ENCODE results near the gene MAD1L1. TPM values are rescaled to one million over a fixed set of nuclear protein-coding genes. Genes with fewer than 3 reads are reported as not detected.

The MAD1L1 gene
- polyA plus RNA-seq, 4 donors, result 23.4 to 29.0 (median 25.7) TPM

GRCh38 chr7:2202901-2203765 lies 29.6 kb downstream of the MAD1L1 start:
- DNase-seq (ENCODE audit: low read depth in 4 of 4, low spot score in 2 of 4), result peak in 2 of 4 donors; percentile 30 to 46

DNA sequence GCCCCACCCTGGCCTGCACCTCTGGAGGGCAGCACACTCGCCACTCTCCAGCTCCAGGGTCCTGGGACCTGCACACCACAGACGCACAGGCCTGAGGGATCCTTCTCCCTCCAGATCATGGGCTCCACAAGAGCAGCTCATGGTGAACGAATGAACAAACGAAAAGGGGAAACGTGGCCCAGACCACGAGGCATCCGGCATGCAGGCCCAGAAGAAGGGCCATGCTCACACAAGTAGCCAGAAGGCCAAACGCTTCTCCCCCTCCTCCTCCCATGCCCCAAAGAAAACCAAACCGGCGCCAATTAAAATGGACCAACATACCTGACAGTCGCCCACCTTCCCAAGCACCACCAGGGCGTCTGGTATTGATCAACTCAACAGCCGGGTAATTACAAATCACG lies 30.4 kb downstream of the MAD1L1 start:
- DNase-seq (ENCODE audit: low read depth in 4 of 4, low spot score in 2 of 4), result no peak

GRCh38 chr7:2201686-2202360 lies 30.9 kb downstream of the MAD1L1 start:
- DNase-seq (ENCODE audit: low read depth in 4 of 4, low spot score in 2 of 4), result no peak

- DNase-seq (ENCODE audit: low read depth in 4 of 4, low spot score in 2 of 4), result no peak
Observed at GRCh38 chr7:2201128-2201527, 31.6 kb downstream of the MAD1L1 start.

DNA sequence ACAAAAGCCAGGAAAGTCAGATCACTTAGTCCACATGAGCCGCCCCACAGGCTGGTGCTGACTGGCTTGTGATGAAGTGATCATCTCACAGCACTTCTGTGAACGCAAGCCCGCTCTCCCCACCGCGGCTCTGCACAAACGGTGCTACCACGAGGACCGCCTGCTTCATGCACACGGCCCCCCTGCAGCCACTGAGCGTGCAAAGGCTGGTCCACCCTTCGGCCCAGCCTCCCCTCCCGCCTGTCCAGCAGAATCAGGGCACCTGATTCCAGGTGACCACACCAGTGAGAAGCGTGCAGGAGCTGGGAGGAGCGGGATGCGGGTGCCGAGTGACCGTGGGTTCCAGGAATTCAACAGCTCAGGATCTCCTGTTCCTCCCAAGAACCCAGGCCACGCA lies 32.2 kb downstream of the MAD1L1 start:
- no peak for DNase-seq (ENCODE audit: low read depth in 4 of 4, low spot score in 2 of 4)

- DNase-seq (ENCODE audit: low read depth in 4 of 4, low spot score in 2 of 4), result no peak
Observed at GRCh38 chr7:2199956-2200583, 32.7 kb downstream of the MAD1L1 start.

GRCh38 chr7:2199528-2199927 lies 33.2 kb downstream of the MAD1L1 start:
- DNase-seq (ENCODE audit: low read depth in 4 of 4, low spot score in 2 of 4), result no peak

DNA sequence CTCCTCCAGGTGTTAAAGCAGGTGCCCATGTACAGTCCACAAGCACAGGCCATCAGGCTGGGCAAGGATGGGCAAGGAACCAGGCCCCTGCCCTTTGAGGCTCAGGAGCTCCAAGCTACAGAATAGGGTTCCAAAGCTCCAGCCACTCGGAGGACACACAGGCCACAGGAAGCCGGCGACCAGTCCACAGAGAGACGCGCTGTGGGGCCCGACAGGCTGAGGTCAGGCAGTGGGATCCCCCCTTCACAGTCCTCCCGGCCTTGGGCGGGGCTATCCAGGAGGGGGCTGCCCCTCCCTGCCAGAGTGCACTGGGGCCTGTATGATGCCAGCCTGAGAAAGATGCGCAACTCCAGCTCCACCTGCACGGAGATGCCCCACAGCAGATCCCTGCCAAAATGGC lies 34.0 kb downstream of the MAD1L1 start:
- DNase-seq (ENCODE audit: low read depth in 4 of 4, low spot score in 2 of 4), result no peak

DNA sequence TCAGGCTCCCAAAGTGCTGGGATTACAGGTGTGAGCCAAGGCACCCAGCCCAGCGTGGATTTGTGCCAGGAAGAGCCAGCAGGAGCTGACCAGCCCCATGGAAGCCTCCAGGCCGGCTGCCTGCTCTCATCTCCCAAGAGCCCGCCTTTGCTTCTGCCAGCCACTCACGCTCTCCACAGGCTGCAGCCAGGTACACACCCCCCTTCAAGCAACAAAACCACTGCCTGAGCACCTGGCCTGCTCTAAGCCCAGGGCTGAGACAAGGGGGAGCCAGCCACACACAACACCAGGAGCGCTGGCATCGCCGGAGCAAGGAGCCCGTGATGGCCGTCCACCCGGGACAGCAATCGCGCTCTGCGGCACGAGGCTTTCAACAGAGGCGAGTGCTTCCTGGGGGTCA lies 34.5 kb downstream of the MAD1L1 start:
- no peak for DNase-seq (ENCODE audit: low read depth in 4 of 4, low spot score in 2 of 4)

GRCh38 chr7:2197436-2198155 lies 35.1 kb downstream of the MAD1L1 start:
- no peak for DNase-seq (ENCODE audit: low read depth in 4 of 4, low spot score in 2 of 4)

DNA sequence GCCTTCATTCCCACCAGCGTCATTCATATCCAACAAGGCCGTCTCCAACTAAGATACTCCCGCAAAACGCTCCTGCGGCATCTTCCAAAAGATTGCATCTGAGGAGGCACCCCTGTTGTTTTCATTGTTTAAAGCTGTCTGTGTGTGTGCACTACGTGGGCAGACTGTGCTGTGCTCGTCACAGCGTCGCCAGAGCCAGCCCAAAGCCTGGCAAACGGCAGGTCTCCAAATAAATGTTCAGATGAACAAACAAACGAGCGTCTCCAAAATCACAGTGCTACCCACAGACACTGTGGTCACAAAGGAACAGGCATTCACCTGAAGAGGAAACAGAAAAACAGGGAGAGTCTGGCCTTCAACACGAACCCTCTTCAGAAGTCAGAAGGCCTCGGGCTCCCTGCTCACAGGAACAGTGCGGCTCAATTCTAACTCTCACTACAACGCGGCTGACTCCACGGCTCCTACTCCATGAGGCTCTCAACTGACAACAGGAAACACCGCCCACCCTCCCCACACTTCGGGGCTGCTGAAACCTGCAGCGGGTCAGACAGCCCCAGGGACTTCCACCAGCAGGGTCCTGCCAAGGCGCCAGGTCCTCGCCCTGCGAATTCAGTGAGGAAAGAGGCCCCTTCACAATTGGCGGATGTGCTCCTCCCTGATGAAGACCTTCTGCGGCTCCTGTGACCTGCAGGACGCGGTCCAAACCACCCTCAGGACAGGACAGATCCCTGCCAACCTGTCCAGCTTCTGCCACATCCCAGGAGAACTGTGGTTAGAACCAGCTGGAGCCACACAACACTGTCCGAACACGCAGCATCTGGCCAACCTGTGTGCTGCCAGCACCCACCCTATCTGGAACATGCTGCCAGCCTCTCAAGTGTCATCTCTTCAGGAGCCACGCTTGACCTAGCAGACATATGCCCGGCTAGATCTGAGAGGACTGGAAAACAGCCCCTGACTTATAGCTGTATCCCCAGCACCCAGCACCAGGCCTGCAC lies 36.1 kb downstream of the MAD1L1 start:
- no peak for DNase-seq (ENCODE audit: low read depth in 4 of 4, low spot score in 2 of 4)

GRCh38 chr7:2195400-2196246 lies 37.1 kb downstream of the MAD1L1 start:
- DNase-seq (ENCODE audit: low read depth in 4 of 4, low spot score in 2 of 4), result no peak

DNA sequence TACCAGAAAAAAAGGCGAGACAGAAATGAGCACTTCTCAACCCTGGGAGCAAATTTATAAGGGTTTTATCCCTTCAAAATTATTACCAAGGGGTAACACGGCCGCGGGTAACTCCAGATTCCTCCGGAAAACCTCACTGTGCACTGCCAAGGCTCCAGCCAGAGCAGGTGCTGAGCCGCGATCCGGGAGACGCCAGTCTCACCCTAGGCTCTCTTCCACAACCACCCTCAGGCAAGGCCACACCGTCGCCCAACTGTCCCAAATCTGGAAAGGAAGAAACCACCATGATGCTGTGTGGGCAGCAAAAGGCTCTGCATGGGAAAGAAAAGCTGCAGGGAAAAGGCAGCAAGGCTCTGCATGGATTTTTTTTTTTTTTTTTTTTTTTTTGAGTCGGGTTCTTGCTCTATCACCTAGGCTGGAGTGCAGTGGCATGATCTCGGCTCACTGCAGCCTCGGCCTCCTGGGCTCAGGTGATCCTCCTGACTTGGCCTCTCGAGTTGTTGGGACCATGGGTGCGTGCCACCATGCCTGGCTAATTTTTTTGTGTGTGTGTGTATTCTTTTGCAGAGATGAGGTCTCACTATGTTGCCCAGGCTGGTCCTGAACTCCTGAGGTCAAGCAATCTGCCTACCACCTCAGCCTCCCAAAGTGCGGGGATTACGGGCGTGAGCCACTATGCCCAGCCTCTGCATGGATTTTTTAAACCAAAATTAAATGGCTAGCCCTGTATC lies 39.0 kb downstream of the MAD1L1 start:
- DNase-seq (ENCODE audit: low read depth in 4 of 4, low spot score in 2 of 4), result no peak

DNA sequence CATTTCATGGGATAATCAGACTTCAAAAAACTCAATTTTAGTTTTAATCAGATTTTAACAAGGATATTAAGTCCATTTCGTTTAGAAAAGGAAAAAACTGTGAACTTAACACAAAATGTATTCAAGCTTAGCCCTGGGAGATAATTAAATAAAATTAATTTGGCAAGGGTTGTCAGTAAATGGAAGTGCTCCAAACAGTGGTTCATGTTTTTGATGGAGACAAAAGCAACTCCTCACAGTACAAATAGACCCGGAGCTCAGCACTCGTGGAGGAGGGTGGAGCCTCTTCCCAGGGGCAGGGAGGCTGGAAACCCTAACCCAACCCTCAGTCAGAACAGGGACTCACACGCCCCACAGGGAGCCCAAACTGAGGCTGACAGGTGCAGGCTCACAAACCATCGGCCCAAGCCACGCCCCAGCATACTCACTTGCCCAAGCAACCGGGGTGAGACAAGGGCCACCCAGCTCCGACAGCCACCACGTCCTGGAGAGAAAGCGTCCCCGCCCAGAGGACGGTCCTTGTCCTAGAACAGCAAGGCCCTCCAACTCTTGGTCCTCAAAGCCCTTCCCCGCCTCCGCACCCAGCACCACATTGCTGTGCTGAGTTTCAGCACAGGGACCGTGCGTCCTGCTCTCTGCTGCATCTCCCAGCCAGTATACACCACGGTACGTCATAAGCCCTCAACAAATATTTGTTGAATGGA lies 39.8 kb downstream of the MAD1L1 start:
- no peak for DNase-seq (ENCODE audit: low read depth in 4 of 4, low spot score in 2 of 4)

GRCh38 chr7:2191016-2191415 lies 41.7 kb downstream of the MAD1L1 start:
- DNase-seq (ENCODE audit: low read depth in 4 of 4, low spot score in 2 of 4), result no peak

DNA sequence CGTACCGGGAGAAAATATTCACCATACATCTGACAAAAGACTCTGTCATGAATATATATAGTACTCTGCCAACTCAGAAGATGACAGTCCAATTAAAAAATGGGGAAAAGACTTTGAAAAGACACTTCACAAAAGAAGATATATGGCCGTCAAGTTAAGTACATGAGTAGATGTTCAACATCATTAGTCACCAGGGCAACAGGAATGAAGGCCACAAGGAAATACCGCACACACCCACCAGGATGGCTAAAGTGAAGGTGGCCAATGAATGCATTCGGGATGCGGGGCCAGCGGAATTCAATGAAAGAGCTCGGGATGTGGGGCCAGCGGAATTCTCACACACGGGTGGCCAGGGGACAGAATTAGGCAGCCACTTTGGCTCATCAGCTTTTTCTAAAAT lies 42.2 kb downstream of the MAD1L1 start:
- no peak for DNase-seq (ENCODE audit: low read depth in 4 of 4, low spot score in 2 of 4)

DNA sequence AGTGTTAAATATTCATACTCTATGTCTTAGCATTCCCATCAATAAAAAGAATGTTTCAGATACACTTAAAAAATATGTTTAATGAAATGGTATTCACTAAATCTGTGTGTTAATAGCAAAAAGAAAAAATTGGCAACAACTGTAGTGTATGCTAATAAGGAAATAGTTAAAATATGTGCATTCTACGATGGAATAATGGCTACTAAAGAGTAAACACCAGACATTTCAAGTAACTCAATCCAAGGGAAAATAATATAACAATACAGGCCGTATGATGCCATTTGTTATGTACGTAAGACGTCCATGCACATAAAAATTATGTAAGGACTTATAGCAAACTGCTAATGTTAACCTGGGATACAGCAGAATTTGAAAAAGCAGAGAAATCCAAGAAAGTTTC lies 46.6 kb downstream of the MAD1L1 start:
- no peak for DNase-seq (ENCODE audit: low read depth in 4 of 4, low spot score in 2 of 4)

GRCh38 chr7:2185715-2186114 lies 47.0 kb downstream of the MAD1L1 start:
- DNase-seq (ENCODE audit: low read depth in 4 of 4, low spot score in 2 of 4), result no peak

Data from left renal cortex interstitium (tissue), 4 donors.